CD14-positive monocyte (primary cell): ENCODE data around the gene ZMAT3. TPM values are rescaled to one million over a fixed set of nuclear protein-coding genes. Genes with fewer than 3 reads are reported as not detected.
A peak's percentile ranks its signal among the peaks of the same experiment; 100 is the strongest.
"Not testable (repeated sequence)": the region's sequence is repeated elsewhere in the genome, so short reads cannot be mapped to it uniquely, and the experiment has no call there.

Source experiments
- DNase-seq, 3 donors: peaks; one replicate each; pipeline ENCODE4 v3.0.0-alpha.2; 2011 to 2022
- H2AFZ ChIP-seq: 2 replicates; pipeline ENCODE4 v1.6.0; 2012; ENCODE audit warnings: mild to moderate bottlenecking, low read depth, low read length, inconsistent platforms; ENCODE audit not compliant: insufficient read depth, poor library complexity, severe bottlenecking
- H3K27ac ChIP-seq, 2 donors: 1 replicate in 1 of 2; 2 replicates in 1 of 2; pipeline ENCODE4 v1.5.1; 2012 to 2013; ENCODE audit warnings: low read length in 2 of 2, control low read depth in 1 of 2, inconsistent platforms in 1 of 2, low read depth in 1 of 2, mild to moderate bottlenecking in 1 of 2
- H3K27me3 ChIP-seq, 2 donors: one replicate each; pipeline versions ENCODE4 v1.6.0 to v1.6.1; 2011 to 2013; ENCODE audit warnings: low read length in 2 of 2; ENCODE audit not compliant: control insufficient read depth in 2 of 2, insufficient read depth in 2 of 2
- H3K36me3 ChIP-seq, 2 donors: replicated peaks in 1 of 2; 1 replicate in 1 of 2; 2 replicates in 1 of 2; pipeline versions ENCODE4 v1.5.1 to v1.6.1; 2012 to 2013; ENCODE audit warnings: low read length in 2 of 2, control low read depth in 1 of 2, inconsistent platforms in 1 of 2, mild to moderate bottlenecking in 1 of 2; ENCODE audit not compliant: insufficient read depth in 2 of 2, control insufficient read depth in 1 of 2
- H3K4me1 ChIP-seq, 2 donors: 1 replicate in 1 of 2; 2 replicates in 1 of 2; pipeline versions ENCODE4 v1.5.1 to v1.6.1; 2012 to 2013; ENCODE audit warnings: low read length in 2 of 2, control low read depth in 1 of 2, inconsistent platforms in 1 of 2, mild to moderate bottlenecking in 1 of 2, moderate library complexity in 1 of 2; ENCODE audit not compliant: insufficient read depth in 2 of 2, control insufficient read depth in 1 of 2
- H3K4me2 ChIP-seq: replicated peaks from 2 replicates; pipeline ENCODE3; 2012; ENCODE audit warnings: low read length, moderate library complexity, mild to moderate bottlenecking; ENCODE audit not compliant: poor library complexity, severe bottlenecking; ENCODE audit errors: extremely low read depth
- H3K4me3 ChIP-seq, 3 experiments: fragments of 200-600 bp in 1 of 3; sonication (generic) in 1 of 3; replicated peaks in 1 of 3; 1 replicate in 2 of 3; 2 replicates in 1 of 3; pipeline ENCODE4 v1.5.1; 2011 to 2013; ENCODE audit warnings: low read length in 3 of 3, mild to moderate bottlenecking in 3 of 3, control low read depth in 2 of 3, low read depth in 2 of 3, inconsistent platforms in 1 of 3, moderate library complexity in 1 of 3
- H3K79me2 ChIP-seq: 2 replicates; pipeline ENCODE4 v1.6.0; 2012; ENCODE audit warnings: mild to moderate bottlenecking, control low read depth, inconsistent platforms, low read length, moderate library complexity; ENCODE audit not compliant: insufficient read depth
- H3K9ac ChIP-seq: 2 replicates; pipeline ENCODE4 v1.6.0; 2017; ENCODE audit warnings: low read length, mild to moderate bottlenecking; ENCODE audit not compliant: insufficient read depth, poor library complexity, severe bottlenecking
- H3K9me3 ChIP-seq, 2 donors: replicated peaks in 1 of 2; 1 replicate in 1 of 2; 2 replicates in 1 of 2; pipeline versions ENCODE4 v1.5.1 to v1.6.1; 2012 to 2013; ENCODE audit warnings: low read length in 2 of 2, control low read depth in 1 of 2; ENCODE audit not compliant: control insufficient read depth in 1 of 2, insufficient read depth in 1 of 2
- H4K20me1 ChIP-seq: 2 replicates; pipeline ENCODE4 v1.6.0; 2012; ENCODE audit warnings: mild to moderate bottlenecking, low read length, control low read depth, moderate library complexity; ENCODE audit not compliant: insufficient read depth
- H3K27ac Mint-ChIP-seq, 7 donors: one replicate each; pipeline ENCODE4 v1.8.0; 2020; ENCODE audit warnings: mild to moderate bottlenecking in 7 of 7, mixed read lengths in 7 of 7, moderate library complexity in 6 of 7, inconsistent platforms in 2 of 7
- H3K27me3 Mint-ChIP-seq, 3 donors: one replicate each; pipeline ENCODE4 v1.8.0; 2021 to 2022; ENCODE audit warnings: low read depth in 3 of 3, mild to moderate bottlenecking in 3 of 3, mixed read lengths in 3 of 3, moderate library complexity in 3 of 3, inconsistent platforms in 1 of 3
- H3K36me3 Mint-ChIP-seq, 2 donors: one replicate each; pipeline ENCODE4 v1.8.0; 2020; ENCODE audit warnings: mixed read lengths in 2 of 2, inconsistent platforms in 1 of 2, mild to moderate bottlenecking in 1 of 2
- H3K4me1 Mint-ChIP-seq: one replicate; pipeline ENCODE4 v1.8.0; 2020; ENCODE audit warnings: mild to moderate bottlenecking, mixed read lengths
- H3K4me3 Mint-ChIP-seq, 2 donors: one replicate each; pipeline ENCODE4 v1.8.0; 2020; ENCODE audit warnings: mild to moderate bottlenecking in 2 of 2, mixed read lengths in 2 of 2, moderate library complexity in 1 of 2
- H3K9me3 Mint-ChIP-seq, 7 donors: one replicate each; pipeline ENCODE4 v1.8.0; 2020 to 2022; ENCODE audit warnings: mixed read lengths in 7 of 7, mild to moderate bottlenecking in 6 of 7, moderate library complexity in 6 of 7, inconsistent platforms in 2 of 7
- CTCF ChIP-seq: fragments of 200-600 bp; IDR thresholded peaks from one replicate; pipeline ENCODE4 v1.8.0; 2022; ENCODE audit warnings: antibody characterized with exemption, mild to moderate bottlenecking
- WGBS: methylation state at CpG from one replicate; pipeline ENCODE4 v1.1.5; 2013; ENCODE audit warnings: missing lambda C conversion rate; ENCODE audit not compliant: insufficient coverage; 5-methylcytosine and 5-hydroxymethylcytosine counted together
- intact Hi-C, 2 donors: fragments of 100-400 bp; cut with micrococcal nuclease; formaldehyde crosslinking; loops; one replicate each; pipeline versions ENCODE4 v1.15.0 to v1.15.1; 2023
- polyA plus RNA-seq, 3 donors: library from polyadenylated mRNA; depleted of rRNA in 1 of 3; unstranded in 2 of 3; stranded (reverse) in 1 of 3; fragments of 300-500 nt in 2 of 3; fragments of >200 nt in 1 of 3; fragmentation: Illumina TruSeq in 2 of 3; gene quantifications; 1 replicate in 2 of 3; 2 replicates in 1 of 3; pipeline ENCODE4 v1.2.3, GENCODE V29; 2012 to 2021

Gene ZMAT3
- polyA plus RNA-seq, 3 donors, result 3.9 to 9.9 (median 7.9) TPM

- no peak overlapping the region for H3K4me2 ChIP-seq
- no peak for TF ChIP-seq CTCF
- H3K9ac ChIP-seq, result no peak overlapping the region
- H3K27ac ChIP-seq, result no peak overlapping the region
- Mint-ChIP-seq H3K27ac (no peak overlapping the region), H3K9me3 (peaks cover 7 to 19% (median 10%) of the 10 kb centered on the region in 7 donors), H3K36me3 (peaks cover 11 to 19% of the 10 kb centered on the region in 2 donors), H3K4me3 (no peak overlapping the region), H3K4me1 (peaks cover 12% of the 10 kb centered on the region), H3K27me3 (no peaks in the 10 kb centered on the region)
- WGBS, result 100% methylated on average over 1 of the region's 3 CpGs
- DNase-seq, result no peak
- no peaks in the 10 kb centered on the region for H3K79me2 ChIP-seq
- no peak overlapping the region for H3K4me3 ChIP-seq
- no peak overlapping the region for H2AFZ ChIP-seq
- H3K4me1 ChIP-seq, result no peaks in the 10 kb centered on the region
- intact Hi-C loops, result no loop called here
- peaks cover 0 to 5% of the 10 kb centered on the region in 2 donors for H3K36me3 ChIP-seq
- peaks cover 0 to 9% of the 10 kb centered on the region in 2 donors for H3K9me3 ChIP-seq
- no peaks in the 10 kb centered on the region for H3K27me3 ChIP-seq
- no peaks in the 10 kb centered on the region for H4K20me1 ChIP-seq
Measured at GRCh38 chr3:179035232-179035631, 36.4 kb downstream of the ZMAT3 start.

GRCh38 chr3:179033304-179033657 lies 38.3 kb downstream of the ZMAT3 start:
- H3K27me3 ChIP-seq, H3K79me2 ChIP-seq, H3K4me3 ChIP-seq, intact Hi-C loops, H3K9me3 ChIP-seq, H3K4me3 Mint-ChIP-seq, H3K27ac ChIP-seq, DNase-seq, H3K9ac ChIP-seq, H3K4me1 ChIP-seq, H3K4me2 ChIP-seq, H4K20me1 ChIP-seq, H3K27me3 Mint-ChIP-seq, H3K36me3 ChIP-seq, H2AFZ ChIP-seq: not testable (repeated sequence)
- WGBS, result no CpG with 5 or more reads among the region's 5 CpGs
- peak overlapping the region in 1 of 7 donors; percentile 16 for H3K27ac Mint-ChIP-seq
- H3K36me3 Mint-ChIP-seq, result peaks cover 10 to 12% of the 10 kb centered on the region in 2 donors
- peaks cover 4 to 15% (median 9%) of the 10 kb centered on the region in 7 donors for H3K9me3 Mint-ChIP-seq
- H3K4me1 Mint-ChIP-seq, result peaks cover 12% of the 10 kb centered on the region

- H3K4me1 Mint-ChIP-seq, H2AFZ ChIP-seq, H4K20me1 ChIP-seq, H3K9me3 ChIP-seq, H3K27ac Mint-ChIP-seq, H3K27me3 ChIP-seq, DNase-seq, intact Hi-C loops, H3K79me2 ChIP-seq, H3K27me3 Mint-ChIP-seq, H3K4me1 ChIP-seq, H3K4me2 ChIP-seq, H3K27ac ChIP-seq, H3K36me3 ChIP-seq, H3K4me3 ChIP-seq, H3K9ac ChIP-seq: not testable (repeated sequence)
- peaks cover 4 to 15% (median 9%) of the 10 kb centered on the region in 7 donors for H3K9me3 Mint-ChIP-seq
- WGBS, result 83% methylated on average over 16 of the region's 42 CpGs
- peak overlapping the region; percentile 20 to 53 for H3K4me3 Mint-ChIP-seq
- H3K36me3 Mint-ChIP-seq, result peaks cover 5 to 13% of the 10 kb centered on the region in 2 donors
Measured at GRCh38 chr3:179032454-179033303, 38.9 kb downstream of the ZMAT3 start.
